ENCODE measurements around the gene CASQ2.
A peak's percentile ranks its signal among the peaks of the same experiment; 100 is the strongest.

The CASQ2 gene

GRCh38 chr1:115723756-115724155 lies 44.8 kb downstream of the CASQ2 start:
- H3K4me1 ChIP-seq, result peaks cover under 1% of the 10 kb centered on the region; the same call in 1 of the 2 replicates
- H3K36me3 ChIP-seq, result no peaks in the 10 kb centered on the region
- H3K9me3 ChIP-seq, result no peaks in the 10 kb centered on the region
- H3K27me3 ChIP-seq, result no peaks in the 10 kb centered on the region
- DNase-seq, result no peak
- no peak overlapping the region for H3K4me3 ChIP-seq (ENCODE audit: low read depth, low read length)
- TF ChIP-seq CTCF (IDR thresholded peaks at IDR 0.05; ENCODE audit: low read depth, low read length), result no peak

- no peaks in the 10 kb centered on the region for H3K27me3 ChIP-seq
- peaks cover 6% of the 10 kb centered on the region for H3K4me1 ChIP-seq
- no peak for TF ChIP-seq CTCF (IDR thresholded peaks at IDR 0.05; ENCODE audit: low read depth, low read length)
- no peaks in the 10 kb centered on the region for H3K9me3 ChIP-seq
- no peak for DNase-seq
- H3K4me3 ChIP-seq (ENCODE audit: low read depth, low read length), result no peak overlapping the region
- no peaks in the 10 kb centered on the region for H3K36me3 ChIP-seq
These were observed 46.3 kb downstream of the CASQ2 start for GRCh38 chr1:115722221-115722620.

DNA sequence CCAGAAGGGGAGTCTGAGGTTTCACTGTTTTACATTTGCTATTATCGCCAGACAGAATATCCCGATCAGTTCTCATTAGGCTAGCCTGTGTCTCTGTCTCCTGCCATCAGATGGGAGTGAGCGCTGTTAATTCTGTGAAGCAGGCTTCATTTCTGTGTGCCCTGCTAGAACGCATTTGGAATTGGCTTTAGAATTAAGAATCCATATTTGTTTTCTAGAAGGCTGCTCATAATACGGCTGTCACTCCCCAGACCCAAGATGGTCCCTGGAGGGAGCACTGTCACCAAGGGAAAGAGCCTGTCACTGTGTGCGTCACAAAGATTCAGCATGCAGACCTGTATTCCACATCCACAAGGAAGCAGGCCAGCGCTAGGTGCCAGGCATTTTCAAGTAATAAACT lies 49.2 kb downstream of the CASQ2 start:
- H3K27me3 ChIP-seq, result no peaks in the 10 kb centered on the region
- H3K9me3 ChIP-seq, result no peaks in the 10 kb centered on the region
- H3K36me3 ChIP-seq, result no peaks in the 10 kb centered on the region
- H3K4me1 ChIP-seq, result peaks cover 6% of the 10 kb centered on the region
- H3K4me3 ChIP-seq (ENCODE audit: low read depth, low read length), result no peak overlapping the region
- TF ChIP-seq CTCF (IDR thresholded peaks at IDR 0.05; ENCODE audit: low read depth, low read length), result no peak
- DNase-seq, result peak; percentile 31

- Histone ChIP-seq H3K36me3 (no peaks in the 10 kb centered on the region), H3K9me3 (no peaks in the 10 kb centered on the region), H3K4me1 (peaks cover 6% of the 10 kb centered on the region), H3K27me3 (no peaks in the 10 kb centered on the region), H3K4me3 (ENCODE audit: low read depth, low read length) (no peak overlapping the region)
- DNase-seq, result peak; percentile 19
- peak; percentile 24; the same call in 1 of the 2 replicates for TF ChIP-seq CTCF (IDR thresholded peaks at IDR 0.05; ENCODE audit: low read depth, low read length)
These were observed 50.3 kb downstream of the CASQ2 start for GRCh38 chr1:115718011-115718754.

GRCh38 chr1:115717541-115717940 lies 51.0 kb downstream of the CASQ2 start:
- peak; percentile 38 for TF ChIP-seq CTCF (IDR thresholded peaks at IDR 0.05; ENCODE audit: low read depth, low read length)
- Histone ChIP-seq H3K4me1 (peaks cover 6% of the 10 kb centered on the region), H3K9me3 (no peaks in the 10 kb centered on the region), H3K36me3 (no peaks in the 10 kb centered on the region), H3K4me3 (ENCODE audit: low read depth, low read length) (no peak overlapping the region), H3K27me3 (no peaks in the 10 kb centered on the region)
- peak; percentile 52 for DNase-seq

DNA sequence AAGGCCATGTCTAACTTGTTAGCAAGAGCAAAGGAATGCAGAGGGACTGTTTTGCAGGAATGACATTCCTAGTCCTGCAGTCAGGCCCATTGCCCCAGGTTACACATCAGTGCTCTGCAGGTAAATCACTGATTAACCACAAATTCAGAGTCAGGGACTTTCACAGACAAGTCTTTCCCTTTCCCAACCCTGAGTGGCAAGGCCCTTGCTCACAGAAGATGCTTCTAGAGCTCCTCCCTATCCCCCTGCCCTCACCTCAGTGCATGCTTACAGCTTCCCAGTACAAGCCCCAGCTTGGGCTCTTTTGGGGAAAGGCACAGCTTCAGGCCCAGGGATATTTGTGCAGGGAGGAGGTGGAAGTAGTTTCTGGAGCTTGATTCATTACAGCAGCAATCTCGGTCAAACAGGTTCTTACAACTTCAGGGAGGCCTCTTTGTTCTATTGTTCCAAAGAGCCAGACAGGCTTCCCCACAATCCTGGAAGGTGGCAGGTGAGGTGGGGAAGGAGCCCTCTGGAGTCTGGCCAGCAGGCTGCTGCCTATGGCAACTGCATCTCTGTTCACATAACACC lies 53.9 kb downstream of the CASQ2 start:
- no peaks in the 10 kb centered on the region for H3K27me3 ChIP-seq
- H3K9me3 ChIP-seq, result no peaks in the 10 kb centered on the region
- TF ChIP-seq CTCF (IDR thresholded peaks at IDR 0.05; ENCODE audit: low read depth, low read length), result no peak
- H3K4me3 ChIP-seq (ENCODE audit: low read depth, low read length), result no peak overlapping the region
- no peak for DNase-seq
- no peaks in the 10 kb centered on the region for H3K36me3 ChIP-seq
- H3K4me1 ChIP-seq, result peaks cover 6% of the 10 kb centered on the region
